ENCODE data around the gene TST.

GRCh38 chr22:36988075-36988832 is 31.0 kb downstream of the TST start:
- TF ChIP-seq, protein P1, sequence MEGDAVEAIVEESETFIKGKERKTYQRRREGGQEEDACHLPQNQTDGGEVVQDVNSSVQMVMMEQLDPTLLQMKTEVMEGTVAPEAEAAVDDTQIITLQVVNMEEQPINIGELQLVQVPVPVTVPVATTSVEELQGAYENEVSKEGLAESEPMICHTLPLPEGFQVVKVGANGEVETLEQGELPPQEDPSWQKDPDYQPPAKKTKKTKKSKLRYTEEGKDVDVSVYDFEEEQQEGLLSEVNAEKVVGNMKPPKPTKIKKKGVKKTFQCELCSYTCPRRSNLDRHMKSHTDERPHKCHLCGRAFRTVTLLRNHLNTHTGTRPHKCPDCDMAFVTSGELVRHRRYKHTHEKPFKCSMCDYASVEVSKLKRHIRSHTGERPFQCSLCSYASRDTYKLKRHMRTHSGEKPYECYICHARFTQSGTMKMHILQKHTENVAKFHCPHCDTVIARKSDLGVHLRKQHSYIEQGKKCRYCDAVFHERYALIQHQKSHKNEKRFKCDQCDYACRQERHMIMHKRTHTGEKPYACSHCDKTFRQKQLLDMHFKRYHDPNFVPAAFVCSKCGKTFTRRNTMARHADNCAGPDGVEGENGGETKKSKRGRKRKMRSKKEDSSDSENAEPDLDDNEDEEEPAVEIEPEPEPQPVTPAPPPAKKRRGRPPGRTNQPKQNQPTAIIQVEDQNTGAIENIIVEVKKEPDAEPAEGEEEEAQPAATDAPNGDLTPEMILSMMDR (IDR thresholded peaks at IDR 0.05), result no peak
- no peak for TF ChIP-seq EP300 (IDR thresholded peaks at IDR 0.05)

Measured in tibial nerve (tissue), 4 donors.